Activated T-helper 9 cell treated with anti-CD3 and anti-CD28 coated beads, Interleukin-2, amount 50 U/mL, for 16 hours (primary cell): ENCODE results near the gene STAT3.
A peak's percentile ranks its signal among the peaks of the same experiment; 100 is the strongest.
"Not testable (repeated sequence)": the region's sequence is repeated elsewhere in the genome, so short reads cannot be mapped to it uniquely, and the experiment has no call there.

Experiments used
- DNase-seq: peaks from one replicate; pipeline ENCODE4 v3.0.0-alpha.2; 2020; ENCODE audit warnings: low read depth

Gene STAT3

DNA sequence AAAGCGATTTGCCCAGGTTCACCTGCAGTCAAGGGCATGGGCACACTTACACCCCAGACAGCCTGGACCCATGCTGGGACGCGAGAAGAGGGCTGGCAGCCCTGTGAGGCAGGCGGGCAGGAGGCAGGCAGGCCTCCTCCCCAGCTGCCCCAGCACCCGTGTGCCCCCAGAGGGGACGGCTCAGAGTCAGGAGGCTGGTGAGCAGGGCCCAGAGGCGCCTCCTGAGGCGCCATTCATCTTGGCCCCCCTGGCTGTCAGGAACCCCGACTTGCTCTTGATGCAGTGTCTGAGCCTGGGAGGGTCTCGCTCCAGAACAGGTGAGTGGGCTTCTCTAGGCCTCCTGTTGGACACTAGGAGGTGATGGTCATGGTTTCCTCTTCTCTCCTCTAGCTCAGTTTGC is 88.9 kb downstream of the STAT3 start:
- not testable (repeated sequence) for DNase-seq

DNA sequence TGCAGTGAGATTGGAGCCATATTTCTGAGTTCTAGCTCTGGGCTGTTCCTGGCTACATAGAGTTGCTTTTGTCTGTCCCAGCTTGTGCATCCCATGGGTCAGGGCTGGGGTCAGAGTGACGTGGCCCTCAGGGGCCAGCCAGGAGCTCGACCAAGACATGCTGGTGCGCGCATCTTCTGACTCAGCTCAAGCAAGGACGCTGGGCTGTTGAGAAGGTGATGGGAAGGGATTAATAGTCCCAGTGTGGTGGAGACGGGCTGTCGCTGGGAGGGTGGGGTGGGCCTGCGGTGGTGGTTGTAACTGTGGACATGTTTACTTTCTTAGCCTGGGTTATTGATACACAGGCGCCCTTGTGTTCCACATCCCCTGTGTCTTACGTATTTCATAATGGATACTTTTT is 90.5 kb downstream of the STAT3 start:
- DNase-seq, result not testable (repeated sequence)

DNA sequence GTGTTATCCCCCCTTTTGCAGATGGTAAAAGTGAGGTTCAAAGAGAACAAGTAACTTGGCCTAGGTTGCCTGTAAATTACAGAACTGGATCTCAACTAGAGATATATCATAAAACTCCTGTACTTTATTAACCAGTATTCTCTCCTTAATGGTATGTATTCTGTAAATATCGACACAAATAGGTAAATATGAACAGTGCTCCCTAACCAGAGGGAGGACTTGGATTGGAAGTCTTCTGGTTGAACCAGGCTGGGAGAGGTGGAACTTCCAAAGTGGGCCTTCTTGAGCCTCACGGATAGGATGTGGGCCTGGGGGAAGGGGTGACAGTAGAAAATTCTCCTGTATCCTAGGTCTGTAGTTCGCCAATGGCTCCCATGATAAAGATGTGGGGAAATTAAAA is 92.2 kb downstream of the STAT3 start:
- no peak for DNase-seq

DNA sequence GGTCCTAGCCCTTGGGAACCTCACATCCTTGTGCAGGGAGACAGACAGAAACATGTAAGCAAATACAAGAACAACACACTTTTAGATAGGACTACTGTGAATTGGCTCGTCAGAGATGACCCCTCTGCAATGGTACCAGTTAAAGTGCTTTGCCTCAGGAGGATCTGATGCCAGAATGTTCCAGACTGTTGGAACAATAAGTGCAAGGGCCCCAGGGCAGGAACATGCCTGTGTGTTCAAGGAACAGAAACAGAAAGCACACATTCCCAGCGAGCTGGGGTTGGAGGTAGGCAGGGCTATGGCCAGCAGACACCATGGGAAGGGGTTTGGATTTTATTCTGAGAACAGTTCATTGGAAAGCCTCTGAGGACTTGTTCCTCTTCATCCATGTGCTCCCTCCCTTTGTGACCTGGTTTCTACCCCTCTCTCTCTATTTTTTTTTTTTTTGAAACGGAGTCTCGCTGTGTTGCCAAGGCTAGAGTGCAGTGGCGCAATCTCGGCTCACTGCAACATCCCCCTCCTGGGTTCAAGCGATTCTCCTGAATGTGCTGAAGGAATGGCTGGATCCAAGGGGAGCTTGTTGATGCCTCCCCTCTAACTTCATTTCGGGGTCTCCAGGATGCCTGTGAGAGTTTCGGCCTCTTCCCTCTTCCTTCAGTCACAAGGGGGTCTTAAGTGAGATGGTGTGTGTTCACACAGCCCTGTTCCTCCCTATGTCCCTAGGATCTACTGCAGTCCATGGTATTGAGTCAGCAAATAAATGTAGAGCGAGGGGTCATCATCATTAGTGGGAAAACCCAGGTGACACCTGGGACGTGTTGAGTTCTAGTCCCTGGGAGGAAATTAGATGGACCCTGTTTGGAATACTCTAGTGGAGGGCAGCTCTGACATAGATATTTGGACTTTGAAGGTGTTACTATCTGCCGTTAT is 93.5 kb downstream of the STAT3 start:
- no peak for DNase-seq

DNA sequence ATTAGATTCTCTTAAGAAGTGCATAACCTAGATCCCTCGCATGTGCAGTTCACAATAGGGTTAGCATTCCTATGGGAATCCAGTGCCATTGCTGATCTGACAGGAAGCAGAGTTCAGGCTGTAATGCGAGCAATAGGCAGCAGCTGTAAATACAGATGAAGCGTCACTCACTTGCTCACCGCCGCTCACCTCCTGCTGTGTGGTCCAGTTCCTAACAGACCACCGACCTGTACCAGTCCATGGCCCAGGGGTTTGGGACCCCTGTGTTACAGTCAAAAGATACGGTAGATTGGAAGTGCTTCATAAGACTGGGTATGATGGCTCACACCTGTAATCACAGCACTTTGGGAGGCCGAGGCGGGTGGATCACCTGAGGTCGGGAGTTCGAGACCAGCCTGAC is 97.1 kb downstream of the STAT3 start:
- DNase-seq, result no peak

DNA sequence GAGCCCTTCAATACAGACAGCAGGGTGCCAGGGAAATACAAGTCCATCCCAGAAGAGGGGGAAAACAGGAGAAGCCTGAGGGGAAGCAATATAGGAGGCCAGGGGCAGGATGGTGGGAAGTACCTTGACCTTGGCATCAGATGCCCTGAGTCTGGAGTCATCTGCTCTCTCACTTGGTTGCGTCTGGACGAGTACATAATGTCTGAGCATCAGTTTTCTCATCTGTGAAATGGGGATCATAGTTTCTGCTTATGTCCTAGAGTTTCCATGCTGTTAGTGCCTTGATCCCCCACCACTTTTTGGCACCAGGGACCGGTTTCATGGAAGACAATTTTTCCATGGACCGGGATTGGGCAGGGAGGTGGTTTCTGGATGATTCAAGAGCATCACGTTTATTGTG is 97.7 kb downstream of the STAT3 start:
- no peak for DNase-seq

- DNase-seq, result peak; percentile 59
Measured at GRCh38 chr17:42289611-42290181, 98.5 kb downstream of the STAT3 start.

- peak; percentile 46 for DNase-seq
Measured at GRCh38 chr17:42288803-42289610, 99.2 kb downstream of the STAT3 start.

DNA sequence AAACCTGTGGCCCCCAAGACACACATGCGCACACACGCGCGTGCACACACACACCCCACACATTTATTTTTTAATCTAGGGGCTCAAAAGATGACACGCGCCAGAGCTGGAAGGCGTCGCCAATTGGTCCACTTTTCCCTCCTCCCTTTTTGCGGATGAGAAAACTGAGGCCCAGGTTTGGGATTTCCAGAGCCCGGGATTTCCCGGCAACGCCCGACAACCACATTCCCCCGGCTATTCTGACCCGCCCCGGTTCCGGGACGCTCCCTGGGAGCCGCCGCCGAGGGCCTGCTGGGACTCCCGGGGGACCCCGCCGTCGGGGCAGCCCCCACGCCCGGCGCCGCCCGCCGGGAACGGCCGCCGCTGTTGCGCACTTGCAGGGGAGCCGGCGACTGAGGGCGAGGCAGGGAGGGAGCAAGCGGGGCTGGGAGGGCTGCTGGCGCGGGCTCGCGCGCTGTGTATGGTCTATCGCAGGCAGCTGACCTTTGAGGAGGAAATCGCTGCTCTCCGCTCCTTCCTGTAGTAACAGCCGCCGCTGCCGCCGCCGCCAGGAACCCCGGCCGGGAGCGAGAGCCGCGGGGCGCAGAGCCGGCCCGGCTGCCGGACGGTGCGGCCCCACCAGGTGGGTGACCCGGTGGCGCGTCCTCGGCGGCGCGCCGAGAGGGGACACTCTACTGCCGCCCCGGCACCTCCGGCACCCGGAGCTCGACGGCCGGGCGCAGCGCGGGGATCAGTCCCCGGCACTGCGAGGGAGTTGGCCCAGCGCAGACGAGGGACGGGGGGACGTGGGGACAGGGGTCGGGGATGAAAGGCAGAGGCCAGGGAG is 100.1 kb downstream of the STAT3 start, which contains the start of gene STAT5A:
Gene STAT5A, plus strand, starts transcription at position 522 of the 826 bp plus-strand sequence. CDS start 914 bp downstream, outside the sequence.
- DNase-seq, result peak; percentile 69

DNA sequence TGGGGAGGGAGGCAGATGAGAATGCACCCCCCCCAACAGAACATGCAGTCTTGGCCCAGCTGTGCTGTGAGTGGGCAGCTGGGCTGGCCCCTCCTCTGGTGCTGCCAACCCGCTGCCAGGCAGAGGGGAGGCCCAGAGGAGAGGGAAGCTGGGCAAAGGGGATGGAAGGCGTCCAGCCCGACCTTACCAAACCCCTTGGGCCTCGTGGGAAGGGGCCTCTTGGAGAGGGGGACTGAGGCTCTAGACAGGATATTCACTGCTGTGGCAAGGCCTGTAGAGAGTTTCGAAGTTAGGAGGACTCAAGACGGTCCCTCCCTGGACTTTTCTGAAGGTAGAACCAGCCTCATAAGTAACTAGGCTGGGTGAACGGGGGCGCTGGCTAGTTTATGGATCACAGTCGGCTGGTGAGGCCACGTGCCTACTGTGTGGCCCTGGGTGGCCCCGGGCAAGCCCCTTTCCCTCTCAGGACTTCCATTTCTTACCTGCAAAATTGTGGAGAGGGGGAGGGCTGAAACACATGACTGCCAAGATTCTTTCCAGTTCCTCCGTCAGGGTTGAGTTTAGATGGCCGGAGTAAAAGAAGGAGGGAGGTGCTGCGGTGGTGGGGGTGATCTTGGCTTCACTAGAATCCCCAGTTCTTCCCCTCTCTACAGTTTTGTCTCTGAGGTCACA is 100.8 kb downstream of the STAT3 start:
- DNase-seq, result peak; percentile 25

- no peak for DNase-seq
Measured at GRCh38 chr17:42286411-42287221, 101.6 kb downstream of the STAT3 start.

DNA sequence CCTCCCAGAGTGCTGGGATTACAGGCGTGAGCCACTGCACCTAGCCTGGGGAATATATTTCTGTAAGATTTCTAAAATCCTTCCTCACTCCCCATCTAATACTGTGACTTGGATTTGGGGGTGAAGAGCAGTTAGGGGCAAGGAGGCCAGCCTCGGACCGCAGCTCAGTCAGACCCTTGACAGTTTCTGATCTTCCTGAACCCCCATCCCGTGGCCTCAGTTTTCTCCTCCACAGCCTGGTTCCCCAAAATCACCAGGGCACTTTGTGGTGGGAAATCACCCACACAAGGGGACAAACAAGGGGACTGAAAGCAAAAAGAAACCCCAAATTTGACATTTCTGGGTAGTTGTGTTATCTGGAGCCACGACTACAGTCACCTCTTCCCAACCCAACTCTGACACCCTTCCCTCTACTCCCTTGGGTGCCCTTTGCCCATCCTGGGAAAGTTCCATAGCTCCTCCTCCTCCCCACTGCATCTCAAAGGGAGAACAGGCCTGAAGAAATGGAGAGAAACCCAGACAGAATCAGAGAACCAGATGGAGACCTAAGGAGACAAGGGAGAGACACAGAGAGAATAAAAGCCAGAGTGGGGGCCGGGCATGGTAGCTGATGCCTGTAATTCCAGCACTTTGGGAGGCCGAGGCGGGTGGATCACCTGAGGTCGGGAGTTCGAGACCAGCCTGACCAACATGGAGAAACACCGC is 102.7 kb downstream of the STAT3 start:
- DNase-seq, result no peak

- no peak for DNase-seq
Measured at GRCh38 chr17:42284566-42284965, 103.7 kb downstream of the STAT3 start.

DNA sequence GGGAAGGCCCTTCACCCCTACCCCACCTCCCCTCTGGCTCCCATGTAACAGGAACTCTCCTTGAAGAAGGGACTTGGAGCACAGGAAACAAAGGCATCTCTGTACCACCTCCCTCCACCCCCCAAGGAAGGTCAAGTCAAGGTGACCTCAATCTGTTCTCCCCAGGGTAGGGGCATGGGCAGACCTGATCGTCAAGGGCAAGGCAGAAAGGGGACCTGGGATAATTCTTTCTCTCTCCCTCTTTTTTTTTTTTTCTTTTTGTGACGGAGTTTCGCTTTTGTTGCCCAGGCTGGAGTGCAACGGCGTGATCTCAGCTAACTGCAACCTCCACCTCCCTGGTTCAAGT is 104.2 kb downstream of the STAT3 start:
- no peak for DNase-seq

DNA sequence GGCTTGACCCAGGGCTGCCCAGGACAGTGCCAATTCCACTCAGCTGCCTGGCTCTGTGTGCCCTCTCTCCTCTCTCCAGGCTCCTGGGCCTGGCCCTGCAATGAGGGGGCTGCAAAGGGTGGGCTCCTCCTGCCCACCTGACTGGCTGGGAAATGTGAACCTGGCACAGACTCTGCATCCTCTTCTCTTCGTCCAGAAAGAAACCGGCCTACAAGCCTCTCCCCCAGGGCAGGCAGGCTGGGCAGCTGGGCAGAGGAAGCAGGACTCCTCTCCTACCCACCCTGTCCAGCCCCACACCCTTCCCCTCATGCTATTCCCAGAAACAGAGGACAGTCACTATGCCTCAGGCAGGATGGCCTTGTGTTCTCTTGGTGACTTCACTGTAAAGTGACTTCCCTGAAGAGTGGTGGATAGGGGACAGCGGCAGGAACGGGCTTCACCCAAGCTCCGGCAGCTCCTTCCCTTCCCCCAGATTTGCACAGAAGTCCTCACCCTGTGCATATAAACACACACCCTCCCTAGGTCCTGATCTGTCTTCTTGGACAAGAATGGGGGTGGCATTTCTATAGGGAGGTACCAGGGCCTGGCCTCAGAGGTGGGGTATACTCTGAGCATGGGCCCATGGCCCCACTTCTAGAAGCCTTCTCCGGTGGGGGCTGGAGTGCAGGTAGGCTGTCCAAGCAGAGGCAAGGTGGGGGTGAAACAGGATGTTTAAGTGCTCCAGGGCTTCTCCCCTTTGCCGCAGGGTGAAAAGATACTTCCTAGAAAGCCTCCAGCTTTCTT is 104.8 kb downstream of the STAT3 start:
- no peak for DNase-seq

DNA sequence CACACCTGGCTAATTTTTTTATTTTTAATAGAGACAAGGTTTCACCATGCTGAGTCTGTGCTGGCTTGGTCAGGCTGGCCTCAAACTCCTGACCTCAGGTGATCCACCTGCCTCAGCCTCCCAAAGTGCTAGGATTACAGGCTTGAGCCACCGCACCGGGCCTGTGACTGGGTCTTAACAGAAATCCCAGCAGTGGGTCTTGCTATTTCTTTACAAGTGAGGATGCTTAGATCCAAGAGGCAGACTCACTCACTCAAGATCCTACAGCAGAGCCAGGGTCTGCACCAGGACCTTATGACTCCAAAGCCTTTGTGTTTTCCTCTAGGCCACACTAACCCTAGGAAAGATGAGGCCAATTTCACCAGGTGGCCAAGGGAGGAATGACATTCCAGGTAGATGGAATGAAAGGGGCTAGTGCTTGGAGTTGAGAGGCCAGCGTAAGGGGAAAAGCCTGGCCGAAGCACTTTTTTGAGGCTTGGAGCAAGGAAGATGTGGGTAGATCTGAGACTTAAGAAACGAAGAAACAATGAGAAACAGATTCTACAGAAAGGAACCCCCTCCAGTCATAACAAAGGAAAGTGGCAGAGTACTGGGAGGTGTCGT is 105.7 kb downstream of the STAT3 start:
- no peak for DNase-seq

- DNase-seq, result no peak
Measured at GRCh38 chr17:42281571-42282096, 106.6 kb downstream of the STAT3 start.
